ENCODE measurements around the gene CXorf65.
A peak's percentile ranks its signal among the peaks of the same experiment; 100 is the strongest.

Gene CXorf65

GRCh38 chrX:71070531-71070930 is 36.0 kb downstream of the CXorf65 start:
- peaks cover 13% of the 10 kb centered on the region for H3K4me1 ChIP-seq (ENCODE audit: insufficient read depth, low read length, severe bottlenecking)
- H3K27ac ChIP-seq (ENCODE audit: low read depth, low read length, poor library complexity, severe bottlenecking): no peak overlapping the region
- no peaks in the 10 kb centered on the region for H3K9me2 ChIP-seq (ENCODE audit: low read depth, low read length)
- H3K27me3 ChIP-seq (ENCODE audit: insufficient read depth, low read length): no peaks in the 10 kb centered on the region
- no peaks in the 10 kb centered on the region for H3K36me3 ChIP-seq (ENCODE audit: insufficient read depth, low read length)
- no peak overlapping the region for H3K4me3 ChIP-seq (ENCODE audit: low read depth, low read length, poor library complexity, severe bottlenecking)
- no peak overlapping the region for H2AFZ ChIP-seq (ENCODE audit: low read length)
- H3K79me2 ChIP-seq (ENCODE audit: insufficient read depth, low read length): peaks cover 13% of the 10 kb centered on the region; the same call in 1 of the 2 replicates
- no peaks in the 10 kb centered on the region for H3F3A ChIP-seq (ENCODE audit: insufficient read depth, low read length)
- no peaks in the 10 kb centered on the region for H4K20me1 ChIP-seq (ENCODE audit: insufficient read depth, low read length)
- H3K4me2 ChIP-seq (ENCODE audit: low read length): no peak overlapping the region
- no peaks in the 10 kb centered on the region for H3K9me3 ChIP-seq (ENCODE audit: low read length)
- no peak for TF ChIP-seq CTCF (IDR thresholded peaks at IDR 0.05; ENCODE audit: low read length)
- TF ChIP-seq EZH2 (IDR thresholded peaks at IDR 0.05; ENCODE audit: borderline replicate concordance, low read length): no peak
- H3K9ac ChIP-seq (ENCODE audit: low read length): no peak overlapping the region

DNA sequence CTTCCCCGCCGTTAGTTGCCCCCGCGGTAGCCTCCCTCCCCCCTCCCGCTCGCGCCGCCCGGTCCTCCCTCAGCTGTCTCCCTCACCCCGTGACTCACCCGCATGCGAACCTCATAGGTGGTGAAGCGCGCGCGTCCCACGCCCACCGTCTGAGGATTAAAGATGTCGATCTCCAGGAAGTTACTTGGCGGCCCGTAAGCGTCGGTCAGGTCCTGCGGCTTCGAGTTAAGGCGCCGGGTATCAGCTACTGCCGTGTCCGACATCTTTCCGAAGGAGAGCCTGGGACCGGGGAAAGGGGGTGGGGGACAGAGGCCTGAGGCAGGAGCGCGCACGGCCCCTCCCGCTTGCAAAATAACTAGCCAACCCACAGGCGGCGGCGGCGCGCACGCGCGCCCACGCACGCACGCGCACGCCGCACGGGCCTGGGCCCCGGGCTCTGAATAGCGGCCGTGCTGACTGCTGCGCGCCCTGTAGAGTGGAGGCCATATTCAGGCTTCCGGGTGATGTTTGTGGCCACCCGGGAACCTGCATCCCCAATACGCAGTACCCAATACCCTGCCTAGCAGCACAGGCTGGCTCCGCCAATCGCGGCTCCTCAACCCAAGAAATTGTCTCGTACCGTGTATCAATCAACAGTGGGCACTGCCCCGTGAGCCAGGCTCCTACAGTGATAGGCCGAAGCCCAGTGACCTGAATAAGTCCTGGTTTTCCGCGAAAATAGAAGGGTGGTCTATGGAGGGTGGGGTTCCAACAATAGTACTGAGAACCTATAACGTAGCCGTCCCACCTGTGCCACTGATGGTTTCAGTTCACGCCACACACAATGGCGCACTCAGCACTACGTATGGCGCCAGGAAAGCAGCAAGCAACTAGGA is 38.3 kb downstream of the CXorf65 start, which contains the start of gene SNX12:
Gene SNX12, minus strand, starts transcription at position 291 of the 875 bp plus-strand sequence. Its CDS starts 28 bp downstream, at position 263.
- Histone ChIP-seq H3K79me2 (ENCODE audit: insufficient read depth, low read length) (peaks cover 13% of the 10 kb centered on the region; the same call in 1 of the 2 replicates), H3K4me1 (ENCODE audit: insufficient read depth, low read length, severe bottlenecking) (peaks cover 13% of the 10 kb centered on the region), H3K36me3 (ENCODE audit: insufficient read depth, low read length) (no peaks in the 10 kb centered on the region), H3K27ac (ENCODE audit: low read depth, low read length, poor library complexity, severe bottlenecking) (peak within 1 kb of the TSS; percentile 72), H2AFZ (ENCODE audit: low read length) (peak within 1 kb of the TSS; percentile 63), H3K9ac (ENCODE audit: low read length) (peak within 1 kb of the TSS; percentile 88), H3F3A (ENCODE audit: insufficient read depth, low read length) (no peaks in the 10 kb centered on the region), H3K4me3 (ENCODE audit: low read depth, low read length, poor library complexity, severe bottlenecking) (peak within 1 kb of the TSS; percentile 85), H3K27me3 (ENCODE audit: insufficient read depth, low read length) (no peaks in the 10 kb centered on the region), H3K9me3 (ENCODE audit: low read length) (no peaks in the 10 kb centered on the region), H4K20me1 (ENCODE audit: insufficient read depth, low read length) (no peaks in the 10 kb centered on the region), H3K9me2 (ENCODE audit: low read depth, low read length) (no peaks in the 10 kb centered on the region), H3K4me2 (ENCODE audit: low read length) (peak within 1 kb of the TSS; percentile 98)
- TF ChIP-seq EZH2 (IDR thresholded peaks at IDR 0.05; ENCODE audit: borderline replicate concordance, low read length) (no peak), CTCF (IDR thresholded peaks at IDR 0.05; ENCODE audit: low read length) (no peak)

DNA sequence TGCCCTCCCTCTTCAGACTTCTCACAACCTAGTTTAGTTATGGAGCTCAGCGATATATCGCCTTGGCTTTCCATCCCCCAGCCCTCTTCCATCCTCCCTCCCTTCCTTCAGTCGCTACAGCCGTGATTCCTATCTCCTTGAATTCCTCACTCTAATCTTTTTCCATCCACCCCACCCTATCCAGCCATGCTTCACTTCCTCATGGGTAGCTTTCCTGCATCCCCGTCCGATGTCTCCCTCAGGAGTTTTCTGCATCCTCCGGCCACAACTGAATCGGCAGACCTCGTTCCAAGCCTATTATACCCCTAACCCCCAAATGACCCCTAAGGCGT is 38.9 kb downstream of the CXorf65 start:
- H3K36me3 ChIP-seq (ENCODE audit: insufficient read depth, low read length): 0 out of 2 replicates have a peak, but pooled peaks cover 1% of the 10 kb centered on the region
- H4K20me1 ChIP-seq (ENCODE audit: insufficient read depth, low read length): no peaks in the 10 kb centered on the region
- peak overlapping the region; percentile 63 for H3K4me2 ChIP-seq (ENCODE audit: low read length)
- H2AFZ ChIP-seq (ENCODE audit: low read length): no peak overlapping the region
- no peaks in the 10 kb centered on the region for H3K9me3 ChIP-seq (ENCODE audit: low read length)
- no peaks in the 10 kb centered on the region for H3F3A ChIP-seq (ENCODE audit: insufficient read depth, low read length)
- peak overlapping the region; percentile 72 for H3K27ac ChIP-seq (ENCODE audit: low read depth, low read length, poor library complexity, severe bottlenecking)
- peaks cover 13% of the 10 kb centered on the region for H3K4me1 ChIP-seq (ENCODE audit: insufficient read depth, low read length, severe bottlenecking)
- peak overlapping the region; percentile 85 for H3K4me3 ChIP-seq (ENCODE audit: low read depth, low read length, poor library complexity, severe bottlenecking)
- H3K9ac ChIP-seq (ENCODE audit: low read length): peak overlapping the region; percentile 88
- no peak for TF ChIP-seq EZH2 (IDR thresholded peaks at IDR 0.05; ENCODE audit: borderline replicate concordance, low read length)
- TF ChIP-seq CTCF (IDR thresholded peaks at IDR 0.05; ENCODE audit: low read length): no peak
- peaks cover 13% of the 10 kb centered on the region; the same call in 1 of the 2 replicates for H3K79me2 ChIP-seq (ENCODE audit: insufficient read depth, low read length)
- H3K9me2 ChIP-seq (ENCODE audit: low read depth, low read length): no peaks in the 10 kb centered on the region
- no peaks in the 10 kb centered on the region for H3K27me3 ChIP-seq (ENCODE audit: insufficient read depth, low read length)
